Chondrocyte (in vitro differentiated cells): ENCODE data around the gene EIF6. TPM values are rescaled to one million over a fixed set of nuclear protein-coding genes. Genes with fewer than 3 reads are reported as not detected.
A peak's percentile ranks its signal among the peaks of the same experiment; 100 is the strongest.

Source experiments
- DNase-seq: peaks from one replicate; pipeline ENCODE4 v3.0.0; 2021; ENCODE audit warnings: mixed read lengths, low spot score
- H3K27ac Mint-ChIP-seq: one replicate; pipeline ENCODE4 v1.8.0; 2021; ENCODE audit warnings: mild to moderate bottlenecking, moderate library complexity, mixed read lengths; ENCODE audit not compliant: unreplicated experiment
- H3K27me3 Mint-ChIP-seq: 2 replicates; pipeline ENCODE4 v1.8.0; 2021; ENCODE audit warnings: low read depth, mixed read lengths
- H3K36me3 Mint-ChIP-seq: 2 replicates; pipeline ENCODE4 v1.8.0; 2021; ENCODE audit warnings: low read depth, mixed read lengths
- H3K4me1 Mint-ChIP-seq: 2 replicates; pipeline ENCODE4 v1.8.0; 2021; ENCODE audit warnings: low read depth, mild to moderate bottlenecking, mixed read lengths
- H3K4me3 Mint-ChIP-seq: one replicate; pipeline ENCODE4 v1.8.0; 2021; ENCODE audit warnings: mild to moderate bottlenecking, moderate library complexity, mixed read lengths; ENCODE audit not compliant: unreplicated experiment
- H3K9me3 Mint-ChIP-seq: 2 replicates; pipeline ENCODE4 v1.8.0; 2021; ENCODE audit warnings: low read depth, mixed read lengths
- total RNA-seq: library from RNA; stranded (reverse); gene quantifications from 3 replicates; pipeline ENCODE4 v1.2.1, GENCODE V29; 2021
- TF ChIP-seq, protein P1 (sequence below): fragments of 200-600 bp; sonication (generic); IDR thresholded peaks from 2 replicates; pipeline ENCODE4 v1.5.0; 2021; ENCODE audit warnings: antibody characterized with exemption, mild to moderate bottlenecking, moderate library complexity

EIF6 gene
- total RNA-seq, 1 donor from 2014 or later: 125 TPM

DNA sequence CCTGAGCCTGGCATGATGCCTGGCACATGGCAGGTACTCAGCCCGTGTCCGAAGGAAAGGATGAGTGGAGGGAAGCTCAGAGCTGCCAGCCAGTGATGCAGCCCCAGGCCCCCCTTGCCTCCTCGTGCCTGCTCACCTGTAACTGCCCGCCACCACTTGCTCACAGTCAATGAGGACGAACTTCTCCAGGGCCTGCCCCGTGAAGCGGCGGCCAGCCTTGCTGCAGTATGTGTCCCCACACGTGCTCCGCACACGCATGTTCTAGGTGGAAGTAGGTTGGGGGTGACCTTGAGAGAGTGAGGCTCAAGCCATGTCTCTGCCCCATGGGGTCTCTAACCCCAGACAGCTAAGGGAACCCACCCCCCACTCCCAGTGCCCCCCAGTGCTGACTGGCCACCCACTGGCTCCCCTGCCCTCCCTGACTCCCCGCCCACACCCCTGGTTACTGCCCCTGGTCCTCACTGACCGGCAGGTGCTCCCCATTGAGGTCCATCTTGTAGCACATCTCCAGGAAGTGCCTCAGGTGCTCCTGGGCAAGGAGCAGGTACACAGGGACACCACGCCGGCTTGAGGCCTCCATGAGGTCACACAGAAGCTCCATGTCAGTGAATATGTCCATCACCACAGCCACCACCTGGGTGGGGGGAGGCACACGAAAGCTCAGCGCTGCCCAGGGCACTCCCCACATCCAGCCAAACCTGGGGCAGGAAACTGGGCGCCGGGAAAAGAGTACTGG lies 3.9 kb upstream of the EIF6 start:
- TF ChIP-seq, protein P1, sequence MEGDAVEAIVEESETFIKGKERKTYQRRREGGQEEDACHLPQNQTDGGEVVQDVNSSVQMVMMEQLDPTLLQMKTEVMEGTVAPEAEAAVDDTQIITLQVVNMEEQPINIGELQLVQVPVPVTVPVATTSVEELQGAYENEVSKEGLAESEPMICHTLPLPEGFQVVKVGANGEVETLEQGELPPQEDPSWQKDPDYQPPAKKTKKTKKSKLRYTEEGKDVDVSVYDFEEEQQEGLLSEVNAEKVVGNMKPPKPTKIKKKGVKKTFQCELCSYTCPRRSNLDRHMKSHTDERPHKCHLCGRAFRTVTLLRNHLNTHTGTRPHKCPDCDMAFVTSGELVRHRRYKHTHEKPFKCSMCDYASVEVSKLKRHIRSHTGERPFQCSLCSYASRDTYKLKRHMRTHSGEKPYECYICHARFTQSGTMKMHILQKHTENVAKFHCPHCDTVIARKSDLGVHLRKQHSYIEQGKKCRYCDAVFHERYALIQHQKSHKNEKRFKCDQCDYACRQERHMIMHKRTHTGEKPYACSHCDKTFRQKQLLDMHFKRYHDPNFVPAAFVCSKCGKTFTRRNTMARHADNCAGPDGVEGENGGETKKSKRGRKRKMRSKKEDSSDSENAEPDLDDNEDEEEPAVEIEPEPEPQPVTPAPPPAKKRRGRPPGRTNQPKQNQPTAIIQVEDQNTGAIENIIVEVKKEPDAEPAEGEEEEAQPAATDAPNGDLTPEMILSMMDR: no peak

DNA sequence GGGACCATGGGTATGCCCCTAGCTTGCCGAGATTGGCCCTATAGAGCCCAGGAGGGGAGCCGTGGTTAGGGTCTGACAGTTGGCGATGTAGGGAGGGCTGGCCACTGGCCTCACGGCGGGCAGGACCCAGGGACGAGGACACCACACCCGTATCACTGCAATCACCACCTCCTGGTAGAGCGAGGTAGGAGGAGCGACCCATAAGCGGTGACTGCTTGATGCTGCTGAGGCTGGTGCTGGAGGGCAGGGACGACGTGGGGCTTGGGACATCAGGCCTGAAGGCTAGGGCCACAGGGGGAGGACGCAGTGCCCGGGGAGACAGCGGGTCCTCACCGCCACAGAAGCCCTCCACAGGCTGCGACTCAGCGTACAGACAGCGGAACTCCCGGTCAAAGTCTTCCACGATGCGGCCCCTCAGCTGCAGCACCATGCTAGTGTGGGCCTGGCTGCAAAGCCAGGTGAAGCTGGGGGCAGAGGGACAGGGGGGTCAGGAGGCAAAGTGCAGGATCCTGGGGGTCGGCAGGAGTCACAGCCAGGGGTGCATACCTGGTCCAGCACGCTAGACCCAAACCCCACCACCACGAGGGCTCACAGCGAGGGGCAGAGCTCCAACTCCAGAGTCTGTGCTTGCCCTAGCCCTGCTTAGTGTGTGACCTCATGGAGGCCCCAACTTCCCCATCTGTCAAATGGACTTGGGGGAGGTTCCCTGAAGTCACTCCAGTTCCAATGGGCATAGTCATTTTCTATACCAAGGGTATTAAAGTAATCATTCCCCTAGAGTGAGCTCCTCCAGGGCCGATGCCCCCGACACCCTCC lies 3.1 kb upstream of the EIF6 start:
- Mint-ChIP-seq H3K27ac (no peak overlapping the region), H3K27me3 (no peaks in the 10 kb centered on the region), H3K4me1 (peaks cover 24% of the 10 kb centered on the region), H3K9me3 (no peaks in the 10 kb centered on the region), H3K4me3 (no peak overlapping the region), H3K36me3 (no peaks in the 10 kb centered on the region)
- TF ChIP-seq, protein P1: no peak
- DNase-seq: no peak

More for the DNA sequence above, 3.9 kb upstream of the EIF6 start:
- Mint-ChIP-seq H3K27me3 (no peaks in the 10 kb centered on the region), H3K36me3 (no peaks in the 10 kb centered on the region), H3K4me1 (peaks cover 20% of the 10 kb centered on the region), H3K4me3 (no peak overlapping the region), H3K9me3 (no peaks in the 10 kb centered on the region), H3K27ac (no peak overlapping the region)
- no peak for DNase-seq

DNA sequence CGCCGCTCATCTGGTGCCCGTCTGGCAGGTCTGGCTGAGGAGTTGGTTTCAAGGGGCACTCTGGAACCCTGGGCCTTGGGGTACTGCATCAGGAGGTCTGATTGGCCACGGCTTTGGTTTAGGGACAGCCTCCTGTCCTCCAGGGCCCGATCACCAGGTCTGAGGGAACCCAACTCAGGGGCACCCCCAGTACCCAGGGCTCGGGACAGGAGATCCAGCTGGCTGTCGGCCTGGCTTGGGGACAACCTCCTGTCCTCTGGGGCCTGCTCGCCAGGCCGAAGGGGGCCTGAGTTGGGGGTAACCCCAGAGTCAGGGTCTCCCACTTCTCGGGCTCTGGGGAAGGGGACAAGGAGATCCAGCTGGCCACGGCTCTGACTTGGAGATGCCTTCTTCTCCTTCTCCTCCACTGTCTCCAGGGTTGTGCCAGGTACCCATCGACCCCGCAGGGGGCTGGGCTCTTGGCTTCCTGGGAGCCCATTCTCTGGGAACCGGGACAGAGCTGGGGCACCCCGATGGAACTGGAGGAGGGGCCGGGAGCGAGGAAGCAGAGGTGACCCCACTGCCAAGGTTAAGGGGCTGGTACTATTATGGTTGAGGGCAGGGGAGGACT lies 2.4 kb upstream of the EIF6 start:
- Mint-ChIP-seq H3K9me3 (no peaks in the 10 kb centered on the region), H3K36me3 (peaks cover 4% of the 10 kb centered on the region)
- no peak for DNase-seq

DNA sequence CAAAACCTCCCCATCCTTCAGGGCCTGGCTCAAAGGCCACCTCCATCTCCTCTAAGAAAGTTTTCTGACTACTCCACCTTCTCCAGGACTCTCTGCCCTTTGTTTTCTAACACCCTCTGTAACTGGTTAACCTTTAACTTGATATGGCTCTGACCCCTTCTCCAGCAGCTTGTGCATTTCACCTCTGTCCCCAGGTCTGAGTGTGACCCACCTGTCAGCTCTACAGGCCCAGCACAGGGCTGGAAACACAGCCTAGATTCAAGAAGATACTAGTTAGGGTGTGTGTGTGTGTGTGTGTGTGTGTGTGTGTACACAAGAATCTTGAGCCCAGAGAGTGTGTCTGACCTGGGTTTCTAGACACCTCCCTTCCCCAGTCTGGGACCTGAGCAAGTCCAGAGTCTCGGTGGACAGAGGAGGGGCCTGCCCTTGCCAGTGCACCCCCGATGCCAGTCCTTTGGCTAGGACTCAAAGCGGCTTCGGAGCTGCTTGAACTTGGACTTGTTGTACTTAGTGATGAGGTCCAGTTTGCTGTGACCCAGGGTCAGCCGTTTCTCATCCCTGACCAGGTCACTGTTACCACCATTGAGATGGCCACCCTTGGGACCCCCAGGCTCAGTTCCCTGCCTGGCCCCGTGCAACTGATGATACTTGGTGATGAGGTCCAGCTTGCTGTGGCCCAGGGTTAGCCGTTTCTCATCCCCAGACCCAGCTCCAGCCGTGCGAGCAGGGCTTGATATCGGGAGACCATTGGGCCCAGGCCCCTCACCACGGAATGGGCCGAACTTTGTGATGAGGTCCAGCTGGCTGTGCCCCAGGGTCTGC lies 1.7 kb upstream of the EIF6 start:
- no peak overlapping the region for H3K27ac Mint-ChIP-seq
- no peak for DNase-seq
- TF ChIP-seq, protein P1: no peak
- H3K9me3 Mint-ChIP-seq: no peaks in the 10 kb centered on the region
- H3K27me3 Mint-ChIP-seq: no peaks in the 10 kb centered on the region
- peaks cover 4% of the 10 kb centered on the region for H3K36me3 Mint-ChIP-seq
- peaks cover 28% of the 10 kb centered on the region for H3K4me1 Mint-ChIP-seq
- peak overlapping the region; percentile 93 for H3K4me3 Mint-ChIP-seq

More for the DNA sequence above, 2.4 kb upstream of the EIF6 start:
- no peak overlapping the region for H3K27ac Mint-ChIP-seq
- TF ChIP-seq, protein P1: no peak
- peaks cover 28% of the 10 kb centered on the region for H3K4me1 Mint-ChIP-seq
- no peak overlapping the region for H3K4me3 Mint-ChIP-seq
- no peaks in the 10 kb centered on the region for H3K27me3 Mint-ChIP-seq

DNA sequence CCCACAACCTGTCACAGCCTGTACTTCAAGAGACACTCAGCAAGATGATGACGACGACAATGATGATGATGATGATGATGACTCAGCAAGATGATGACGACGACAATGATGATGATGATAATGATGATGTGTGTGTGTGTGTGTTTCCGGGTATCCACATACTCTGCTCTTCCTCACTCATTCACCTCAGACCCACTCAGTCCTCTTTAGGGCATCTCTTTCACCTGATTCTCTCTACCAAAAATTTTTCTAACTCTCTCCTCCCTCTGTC lies 1.2 kb upstream of the EIF6 start:
- TF ChIP-seq, protein P1: no peak
- Mint-ChIP-seq H3K27me3 (no peaks in the 10 kb centered on the region), H3K36me3 (peaks cover 4% of the 10 kb centered on the region), H3K27ac (no peak overlapping the region), H3K4me1 (peaks cover 28% of the 10 kb centered on the region), H3K4me3 (peak overlapping the region; percentile 93), H3K9me3 (no peaks in the 10 kb centered on the region)
- DNase-seq: no peak
